Keratinocyte (primary cell): ENCODE data around the gene MYH9.

Experiments used
- CTCF ChIP-seq, 3 experiments: IDR thresholded peaks in 1 of 3; conservative IDR thresholded peaks in 1 of 3; optimal IDR thresholded peaks in 1 of 3; 2 replicates in 2 of 3; 3 replicates in 1 of 3; pipeline versions ENCODE3 to v1.5.1; 2011; ENCODE audit warnings: low read length in 3 of 3, mild to moderate bottlenecking in 3 of 3, moderate library complexity in 2 of 3, control low read depth in 1 of 3, inconsistent platforms in 1 of 3; ENCODE audit not compliant: insufficient read depth in 2 of 3; ENCODE audit errors: extremely low read depth in 1 of 3
- EZH2 ChIP-seq: IDR thresholded peaks from one replicate; pipeline ENCODE4 v1.6.1; 2012; ENCODE audit warnings: inconsistent platforms, mild to moderate bottlenecking, low read length, moderate library complexity

GRCh38 chr22:36375071-36375980 lies 12.4 kb downstream of the MYH9 start:
- TF ChIP-seq CTCF (optimal IDR thresholded peaks at IDR 0.05 in 1 of 3, IDR thresholded peaks at IDR 0.05 in 1 of 3, conservative IDR thresholded peaks at IDR 0.05 in 1 of 3; ENCODE audit: extremely low read depth in 1 of 3, insufficient read depth in 2 of 3, low read length in 3 of 3), result no peak
- TF ChIP-seq EZH2, result no peak
